ENCODE data around the gene SNX13. TPM values are rescaled to one million over a fixed set of nuclear protein-coding genes. Genes with fewer than 3 reads are reported as not detected.
A peak's percentile ranks its signal among the peaks of the same experiment; 100 is the strongest.

Gene SNX13
- total RNA-seq, result 30.2 and 32.9 TPM in 2 replicates

GRCh38 chr7:17940302-17940883, at the start of gene SNX13:
Gene SNX13, minus strand, starts transcription at chr7:17940494. Its CDS starts 199 bp downstream, at chr7:17940295.
- TF ChIP-seq CTCF (IDR thresholded peaks at IDR 0.05; ENCODE audit: insufficient read depth, low read length, severe bottlenecking), result peak; percentile 30
- FAIRE-seq (no peak), DNase-seq (ENCODE audit: low read depth) (peak; percentile 79)
- peak within 1 kb of the TSS; percentile 93 for H3K4me3 ChIP-seq (ENCODE audit: low read depth, low read length)
- no peaks in the 10 kb centered on the region for H3K36me3 ChIP-seq (ENCODE audit: control insufficient read depth, insufficient read depth, low read length)
- H3K27me3 ChIP-seq (ENCODE audit: control insufficient read depth, insufficient read depth, low read length), result no peaks in the 10 kb centered on the region

- FAIRE-seq (no peak), DNase-seq (ENCODE audit: low read depth) (peak; percentile 29)
- H3K4me3 ChIP-seq (ENCODE audit: low read depth, low read length), result no peak overlapping the region
- TF ChIP-seq CTCF (IDR thresholded peaks at IDR 0.05; ENCODE audit: insufficient read depth, low read length, severe bottlenecking), result no peak
- H3K27me3 ChIP-seq (ENCODE audit: control insufficient read depth, insufficient read depth, low read length), result no peaks in the 10 kb centered on the region
- H3K36me3 ChIP-seq (ENCODE audit: control insufficient read depth, insufficient read depth, low read length), result no peaks in the 10 kb centered on the region
These were observed 49.3 kb upstream of the SNX13 start for GRCh38 chr7:17989546-17989945.

- TF ChIP-seq CTCF (IDR thresholded peaks at IDR 0.05; ENCODE audit: insufficient read depth, low read length, severe bottlenecking), result no peak
- FAIRE-seq (no peak), DNase-seq (ENCODE audit: low read depth) (no peak)
- Histone ChIP-seq H3K4me3 (ENCODE audit: low read depth, low read length) (no peak overlapping the region), H3K27me3 (ENCODE audit: control insufficient read depth, insufficient read depth, low read length) (no peaks in the 10 kb centered on the region), H3K36me3 (ENCODE audit: control insufficient read depth, insufficient read depth, low read length) (no peaks in the 10 kb centered on the region)
These were observed 48.6 kb upstream of the SNX13 start for GRCh38 chr7:17988858-17989257.

- Histone ChIP-seq H3K36me3 (ENCODE audit: control insufficient read depth, insufficient read depth, low read length) (no peaks in the 10 kb centered on the region), H3K27me3 (ENCODE audit: control insufficient read depth, insufficient read depth, low read length) (no peaks in the 10 kb centered on the region), H3K4me3 (ENCODE audit: low read depth, low read length) (no peak overlapping the region)
- DNase-seq (ENCODE audit: low read depth) (no peak), FAIRE-seq (no peak)
- no peak for TF ChIP-seq CTCF (IDR thresholded peaks at IDR 0.05; ENCODE audit: insufficient read depth, low read length, severe bottlenecking)
These were observed 47.8 kb upstream of the SNX13 start for GRCh38 chr7:17988141-17988540.

- Histone ChIP-seq H3K4me3 (ENCODE audit: low read depth, low read length) (no peak overlapping the region), H3K27me3 (ENCODE audit: control insufficient read depth, insufficient read depth, low read length) (no peaks in the 10 kb centered on the region), H3K36me3 (ENCODE audit: control insufficient read depth, insufficient read depth, low read length) (no peaks in the 10 kb centered on the region)
- DNase-seq (ENCODE audit: low read depth), result peak; percentile 74
- no peak for FAIRE-seq
- TF ChIP-seq CTCF (IDR thresholded peaks at IDR 0.05; ENCODE audit: insufficient read depth, low read length, severe bottlenecking), result no peak
These were observed 46.6 kb upstream of the SNX13 start for GRCh38 chr7:17986851-17987250.
